ENCODE measurements around the gene SLC13A2.

Gene SLC13A2

DNA sequence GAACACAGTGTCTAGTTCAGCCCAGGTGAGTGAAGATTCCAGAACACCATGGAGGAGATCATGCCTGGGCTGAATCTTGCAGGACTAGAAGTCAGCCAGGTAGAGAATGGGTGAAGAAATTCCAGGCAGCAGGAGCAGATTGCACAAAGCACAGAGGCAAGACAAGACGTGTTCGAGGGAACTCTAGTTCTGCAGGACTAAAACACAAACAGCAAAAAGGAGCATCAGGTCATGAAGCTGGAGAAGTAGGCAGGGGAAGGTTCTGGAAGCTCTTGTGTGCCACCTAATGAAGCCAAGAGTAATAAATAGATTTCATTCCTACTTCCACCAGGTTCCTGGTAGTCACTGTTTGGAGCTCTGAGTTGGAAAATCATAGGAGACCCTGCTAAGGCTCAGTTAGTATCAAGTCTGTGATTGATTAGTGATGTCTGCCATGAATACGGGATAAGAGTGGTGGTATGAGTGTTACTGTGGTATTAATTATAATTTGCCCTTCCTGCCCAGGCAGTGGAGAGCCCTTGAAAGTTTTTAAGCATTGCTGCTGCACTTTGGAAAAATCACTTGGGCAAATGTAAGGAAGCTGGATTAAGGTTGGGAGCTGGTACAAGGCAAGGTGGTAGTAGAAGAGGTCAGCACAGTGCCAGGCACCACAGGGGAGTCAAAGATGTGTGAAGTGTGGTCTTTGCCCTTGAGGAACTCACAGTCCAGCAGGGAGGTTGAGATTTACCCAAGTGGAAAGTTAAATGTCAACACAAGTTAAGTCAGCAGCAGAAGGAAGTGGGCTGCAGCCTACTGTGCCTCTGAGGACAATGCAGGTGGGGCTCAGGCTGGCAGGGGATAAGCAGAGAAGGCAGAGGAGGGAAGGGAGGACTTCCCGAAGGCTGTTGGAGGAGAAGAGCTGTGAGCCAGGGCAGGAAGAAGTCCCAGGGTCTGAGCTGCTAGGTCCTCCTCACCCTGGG is 19.2 kb downstream of the SLC13A2 start:
- no peak for DNase-seq (ENCODE audit: low read depth in 2 of 2, low spot score in 1 of 2)

DNA sequence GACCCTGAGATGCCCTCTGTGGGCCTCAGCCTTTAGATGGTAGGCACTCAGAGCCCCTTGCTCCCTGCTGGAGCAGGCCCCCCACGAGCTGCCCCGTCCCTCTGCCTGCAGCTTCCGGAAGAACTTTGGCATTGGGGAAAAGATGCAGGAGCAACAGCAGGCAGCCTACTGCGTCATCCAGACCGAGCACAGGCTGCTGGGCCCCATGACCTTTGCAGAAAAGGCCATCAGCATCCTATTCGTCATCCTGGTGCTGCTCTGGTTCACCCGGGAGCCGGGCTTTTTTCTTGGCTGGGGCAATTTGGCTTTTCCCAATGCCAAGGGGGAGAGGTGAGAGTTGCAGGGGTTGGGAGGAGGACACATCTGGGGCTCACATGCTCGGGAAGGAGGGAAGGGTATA is 20.0 kb downstream of the SLC13A2 start:
- DNase-seq (ENCODE audit: low read depth in 2 of 2, low spot score in 1 of 2), result no peak

DNA sequence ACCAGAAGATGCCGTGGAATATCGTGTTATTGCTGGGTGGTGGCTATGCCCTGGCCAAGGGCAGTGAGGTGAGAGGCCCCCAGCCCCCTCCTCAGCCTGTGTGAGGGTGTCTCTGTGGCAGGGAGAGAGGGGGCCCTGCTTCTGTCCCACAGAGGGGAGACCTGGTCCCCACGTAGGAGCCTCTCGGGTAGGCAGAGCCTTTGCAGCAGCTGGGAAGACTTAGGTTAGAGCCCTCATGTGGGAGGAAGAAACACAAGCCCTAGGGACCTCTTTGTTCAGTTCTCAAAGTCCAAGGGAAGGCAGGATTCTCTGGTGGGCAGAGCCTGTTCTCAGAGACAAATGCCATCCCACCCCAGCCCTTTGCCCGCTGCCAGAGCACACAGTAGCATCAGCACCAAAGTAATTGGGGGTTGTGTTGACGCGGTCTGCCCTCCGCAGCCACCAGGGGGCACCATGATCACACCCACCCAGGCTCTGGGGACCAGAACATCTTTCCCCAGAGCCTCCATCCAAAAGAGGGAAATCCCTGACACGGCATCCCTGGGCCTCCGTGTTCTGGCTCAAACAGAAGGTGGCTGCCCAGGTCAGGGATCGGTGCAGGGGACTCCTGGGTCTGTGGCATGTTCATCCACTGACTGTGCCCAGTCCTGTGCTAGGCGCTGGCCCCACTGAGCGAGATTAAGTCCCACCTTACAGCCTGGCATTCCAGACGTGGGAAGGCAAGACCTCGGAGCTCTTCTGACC is 21.2 kb downstream of the SLC13A2 start:
- DNase-seq (ENCODE audit: low read depth in 2 of 2, low spot score in 1 of 2), result peak; percentile 53 to 68

DNA sequence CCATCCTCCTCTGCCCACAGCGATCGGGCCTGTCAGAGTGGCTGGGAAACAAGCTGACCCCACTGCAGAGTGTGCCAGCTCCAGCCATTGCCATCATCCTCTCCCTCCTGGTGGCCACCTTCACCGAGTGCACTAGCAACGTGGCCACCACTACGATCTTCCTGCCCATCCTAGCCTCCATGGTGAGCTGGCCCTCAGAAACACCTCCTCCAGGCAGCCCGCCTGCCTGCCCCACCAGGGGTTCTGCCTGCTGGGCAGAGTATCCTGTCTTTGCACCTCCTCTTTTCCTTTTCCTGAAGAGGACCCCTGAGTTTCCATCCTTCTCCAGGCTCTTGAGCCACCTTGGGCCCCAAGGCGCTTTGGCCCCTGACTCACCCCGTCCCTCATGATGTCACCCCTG is 22.2 kb downstream of the SLC13A2 start:
- DNase-seq (ENCODE audit: low read depth in 2 of 2, low spot score in 1 of 2), result no peak

DNA sequence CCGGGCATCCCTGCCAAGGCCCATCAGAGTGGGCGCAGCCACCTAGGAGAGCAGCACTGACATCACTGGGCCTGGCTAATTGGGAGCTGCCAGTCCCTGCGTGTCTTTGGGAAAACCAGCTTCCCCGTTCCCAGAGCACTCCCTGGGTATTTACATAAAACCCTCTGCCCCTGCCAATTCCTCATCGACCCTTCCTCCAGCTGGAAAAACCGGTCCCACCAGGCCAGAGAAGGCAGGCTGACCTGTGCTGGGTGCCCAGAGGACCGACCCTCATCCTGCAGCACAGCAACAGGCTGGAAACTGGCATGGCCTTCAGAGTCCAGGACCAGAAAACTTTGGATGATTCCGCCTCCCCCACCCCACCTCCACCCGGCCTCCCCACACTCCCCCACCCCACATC is 24.5 kb downstream of the SLC13A2 start:
- DNase-seq (ENCODE audit: low read depth in 2 of 2, low spot score in 1 of 2), result no peak

DNA sequence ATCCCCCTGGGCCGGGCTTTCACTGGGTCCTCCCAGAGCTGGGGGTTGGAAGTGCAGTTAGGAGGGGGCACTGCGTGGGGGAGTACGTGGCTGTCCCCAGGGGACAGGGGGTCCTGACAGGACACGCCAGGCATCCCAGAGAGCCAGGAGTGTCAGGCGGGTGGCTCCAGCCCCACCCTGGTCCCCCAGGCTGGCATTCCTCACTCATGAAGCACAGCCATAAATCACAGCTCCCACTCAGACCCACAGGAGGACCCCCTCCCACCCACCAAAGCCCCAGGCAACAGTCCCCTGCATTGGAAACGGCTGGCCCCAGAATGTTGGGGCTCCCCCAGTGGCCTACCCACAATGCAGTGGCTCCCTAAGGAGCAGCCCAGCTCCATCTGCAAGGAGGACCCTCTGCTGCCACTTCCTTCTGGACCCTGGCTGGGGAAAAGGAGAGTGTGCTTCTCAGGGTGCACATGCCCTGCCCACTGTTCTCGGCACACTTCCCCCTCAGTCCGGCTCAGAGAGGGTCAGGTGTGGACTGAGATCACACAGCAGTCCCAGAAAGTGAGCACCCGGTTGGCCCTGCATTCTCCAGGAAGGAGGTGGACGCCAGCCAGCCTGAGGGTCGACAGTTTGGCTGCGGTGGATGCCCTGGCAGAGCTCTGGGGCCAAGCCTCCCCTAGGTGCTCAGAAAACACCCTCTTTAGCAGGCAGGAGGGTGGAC is 25.4 kb downstream of the SLC13A2 start:
- no peak for DNase-seq (ENCODE audit: low read depth in 2 of 2, low spot score in 1 of 2)

DNA sequence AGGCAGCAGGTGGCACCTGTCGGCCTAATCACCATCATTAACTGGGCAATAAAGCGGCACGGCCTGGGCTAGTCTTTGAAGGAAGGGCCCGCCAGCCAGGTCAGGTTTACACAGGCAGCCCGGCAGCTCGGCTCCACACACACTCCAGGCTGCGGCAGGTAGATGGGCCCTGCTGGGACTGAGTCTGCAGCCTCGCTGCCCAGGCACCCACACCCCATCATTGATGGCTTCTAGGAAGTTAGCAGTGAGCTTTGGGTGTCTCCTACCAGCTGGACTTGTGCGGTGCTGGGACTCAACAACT is 25.9 kb downstream of the SLC13A2 start:
- no peak for DNase-seq (ENCODE audit: low read depth in 2 of 2, low spot score in 1 of 2)

DNA sequence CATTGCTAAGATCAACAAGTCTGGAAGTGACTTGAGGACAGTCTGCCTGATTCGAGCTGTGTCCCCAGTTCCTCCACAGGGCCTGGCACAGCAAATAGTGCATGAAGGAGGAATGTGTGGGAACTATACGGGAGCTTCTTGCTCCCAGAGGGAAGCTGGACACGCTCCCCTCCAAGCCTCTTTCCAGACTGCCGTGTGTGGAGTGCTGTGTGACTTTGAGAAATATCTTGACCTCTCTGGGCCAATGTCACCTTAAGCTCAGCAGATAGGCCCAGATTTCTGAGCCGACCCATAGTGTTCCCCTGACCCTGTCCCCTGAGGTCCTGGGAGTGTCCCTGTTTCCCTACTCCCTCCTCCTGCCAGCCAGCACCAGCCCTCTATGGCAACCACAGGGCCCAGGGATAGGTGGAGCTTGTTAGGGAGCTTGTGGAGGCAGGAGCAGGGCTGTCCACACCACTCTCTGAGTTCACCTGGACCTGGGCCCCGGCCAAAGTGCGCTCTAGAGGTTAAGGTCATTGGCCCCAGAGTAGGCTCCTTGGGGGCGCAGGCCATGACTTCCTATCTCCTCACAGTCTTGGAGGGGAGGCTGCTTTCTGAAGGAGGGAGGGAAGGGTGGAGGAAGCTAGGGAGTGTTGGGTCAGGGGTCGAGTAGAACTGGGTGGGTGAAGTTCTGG is 26.4 kb downstream of the SLC13A2 start:
- no peak for DNase-seq (ENCODE audit: low read depth in 2 of 2, low spot score in 1 of 2)

DNA sequence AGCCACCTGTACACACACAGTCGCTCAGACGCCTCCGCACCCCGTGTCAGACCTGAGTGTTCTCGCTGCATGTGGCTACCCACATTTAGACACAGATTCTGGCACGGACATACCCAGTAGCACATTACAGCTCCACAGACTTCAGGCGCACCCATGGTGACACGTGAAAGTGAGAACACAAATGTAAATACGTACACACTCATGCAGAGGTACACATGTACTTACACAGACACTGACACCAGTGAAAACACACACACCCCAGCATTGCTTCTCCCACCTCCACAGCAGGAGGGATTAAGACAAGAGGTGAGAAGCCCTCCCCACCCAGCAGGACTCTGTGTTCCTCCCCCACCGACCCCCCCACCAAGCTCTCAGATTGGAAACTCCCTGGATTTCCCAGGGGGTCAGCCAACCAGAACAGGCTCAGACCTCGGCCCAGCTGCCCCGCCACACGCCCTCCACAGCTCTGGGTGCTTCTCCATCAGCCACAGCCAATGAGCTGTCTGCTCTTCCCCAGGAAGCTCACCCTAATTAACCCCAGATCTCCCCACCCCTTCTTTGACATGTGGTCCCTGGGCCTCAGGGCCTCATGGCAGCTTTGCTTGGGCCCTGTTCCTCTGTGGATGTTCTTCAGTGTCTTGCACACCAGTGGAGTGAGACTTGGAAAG is 27.4 kb downstream of the SLC13A2 start:
- DNase-seq (ENCODE audit: low read depth in 2 of 2, low spot score in 1 of 2), result no peak

DNA sequence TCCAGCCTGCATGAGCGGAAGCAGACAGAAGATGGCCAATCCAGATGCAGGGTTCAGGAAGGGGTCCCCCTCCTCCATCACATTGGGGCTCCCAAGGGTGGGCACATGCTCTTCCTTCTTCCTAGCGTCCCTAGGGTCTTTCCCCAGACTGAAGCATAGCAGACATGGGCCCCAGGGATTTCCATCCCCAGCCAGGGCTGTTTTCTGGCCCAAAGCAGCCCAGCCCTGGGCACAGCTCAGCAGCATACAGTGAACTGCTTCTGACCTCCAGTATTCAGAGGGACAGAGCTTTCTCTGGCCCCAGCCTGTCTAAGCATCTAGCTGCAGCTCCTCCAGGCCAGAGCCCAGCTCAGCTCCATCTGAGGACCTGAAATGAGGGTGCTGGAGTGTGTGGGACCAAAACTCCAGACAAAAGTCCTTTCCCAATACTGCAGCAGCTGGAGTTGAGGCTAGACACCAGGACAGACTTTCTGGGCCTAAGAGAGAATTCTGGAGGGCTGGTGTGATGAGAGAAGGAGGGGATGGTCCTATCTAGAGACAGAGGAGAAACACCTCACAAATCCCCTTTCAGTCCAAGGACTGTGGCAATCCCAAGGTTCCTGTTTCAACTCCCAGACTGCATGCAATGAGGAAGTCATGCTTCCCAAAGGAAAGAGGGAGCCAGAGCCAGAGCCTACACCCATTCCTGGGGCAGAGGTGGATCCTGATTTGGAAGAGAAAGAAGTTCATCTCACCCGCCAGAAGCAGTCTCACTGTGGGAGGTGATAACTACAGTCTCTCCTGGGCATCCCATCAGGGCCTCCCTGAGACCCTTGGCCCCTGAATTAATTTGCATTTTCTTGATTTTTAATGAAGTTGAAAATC is 28.2 kb downstream of the SLC13A2 start:
- DNase-seq (ENCODE audit: low read depth in 2 of 2, low spot score in 1 of 2), result no peak

DNA sequence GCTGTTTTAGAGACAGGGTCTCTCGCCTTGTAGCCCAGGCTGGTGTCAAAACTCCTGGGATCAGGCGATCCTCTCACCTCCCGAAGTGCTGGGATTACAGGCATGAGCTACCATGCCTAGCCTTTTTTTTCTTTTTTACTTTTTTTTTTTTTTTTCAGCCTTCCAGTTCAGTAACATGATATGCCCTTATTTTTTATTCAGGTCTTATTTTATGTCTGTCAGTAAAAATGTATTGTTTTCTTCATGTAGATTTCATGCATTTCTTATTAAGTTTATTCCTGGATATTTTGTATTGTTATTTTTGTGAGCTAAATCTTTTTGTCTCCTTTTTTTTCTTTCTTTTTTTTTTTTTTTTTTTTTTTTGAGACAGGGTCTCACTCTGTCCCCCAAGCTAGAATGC is 30.0 kb downstream of the SLC13A2 start:
- no peak for DNase-seq (ENCODE audit: low read depth in 2 of 2, low spot score in 1 of 2)

DNA sequence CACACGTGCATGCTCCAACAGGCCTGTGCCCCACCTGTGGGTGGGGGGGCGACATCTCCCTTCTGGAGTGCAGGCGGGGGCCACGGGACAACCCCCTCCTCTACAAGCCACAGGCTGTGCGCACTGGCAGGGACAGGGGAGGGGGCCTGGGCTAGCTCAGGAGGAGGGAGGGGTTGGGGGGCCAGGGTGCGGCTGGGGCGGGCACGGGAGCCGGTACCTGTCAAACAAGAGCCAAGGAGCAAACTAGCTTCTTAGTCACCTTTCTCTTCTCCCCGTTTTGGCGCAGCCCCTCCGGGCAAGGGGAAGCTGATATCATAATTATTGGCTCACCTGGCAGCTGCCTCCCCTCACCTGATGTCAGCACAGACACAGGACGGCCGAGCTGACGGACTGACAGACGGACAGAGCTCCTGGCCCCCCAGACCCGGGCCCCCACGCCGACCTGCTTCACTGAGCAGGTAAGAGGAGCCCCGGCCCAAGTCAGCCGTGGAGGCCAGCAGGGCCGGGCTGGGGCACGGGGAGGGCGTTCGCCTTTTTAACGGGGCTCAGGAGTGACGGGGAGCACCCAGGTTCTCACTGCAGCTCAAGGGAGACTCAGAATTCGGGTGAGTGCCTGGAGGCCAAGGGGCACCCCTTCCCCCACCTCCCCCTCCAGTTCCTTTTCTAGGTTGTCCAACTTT is 32.7 kb downstream of the SLC13A2 start, which contains the start of gene FOXN1:
TSS of gene FOXN1 (plus strand) at position 363 of the 680 bp plus-strand sequence. CDS start 17,622 bp downstream, outside the sequence.
- no peak for DNase-seq (ENCODE audit: low read depth in 2 of 2, low spot score in 1 of 2)

DNA sequence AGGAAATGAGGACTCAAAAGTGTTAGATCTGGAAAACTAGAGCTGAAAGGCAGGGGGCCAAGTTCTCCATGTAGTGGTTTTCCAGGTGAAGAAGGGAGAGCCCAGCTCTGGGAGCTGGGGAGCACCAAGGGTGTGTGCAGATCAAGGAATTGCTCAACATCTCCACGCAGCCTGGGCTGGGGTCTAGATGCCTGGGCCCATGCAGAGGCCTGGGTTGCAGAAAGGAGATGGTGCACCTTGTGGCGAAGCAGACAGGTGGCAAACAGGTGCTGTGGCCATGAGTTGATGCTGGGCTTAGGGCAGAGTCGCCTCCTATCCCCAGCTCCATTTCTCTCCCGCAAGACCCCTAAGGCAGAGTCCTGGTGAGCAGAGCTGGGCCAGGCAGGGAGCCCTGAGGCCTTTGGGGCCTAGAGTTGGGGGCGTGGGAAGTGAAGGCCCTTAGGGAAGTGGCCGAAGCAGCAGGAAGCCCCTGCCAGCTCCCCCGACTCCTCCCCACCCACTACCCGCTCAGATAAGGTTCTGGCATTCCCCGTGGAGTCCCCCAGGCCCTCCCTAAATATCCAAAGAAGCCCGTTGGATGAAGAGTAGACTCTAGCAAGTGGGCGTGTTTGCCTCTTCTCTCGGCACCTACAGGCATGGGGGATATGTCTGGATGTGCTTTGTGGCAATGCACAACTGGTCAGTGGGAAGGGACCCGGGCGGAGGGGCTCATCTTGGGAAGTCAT is 33.5 kb downstream of the SLC13A2 start:
- DNase-seq (ENCODE audit: low read depth in 2 of 2, low spot score in 1 of 2), result no peak

DNA sequence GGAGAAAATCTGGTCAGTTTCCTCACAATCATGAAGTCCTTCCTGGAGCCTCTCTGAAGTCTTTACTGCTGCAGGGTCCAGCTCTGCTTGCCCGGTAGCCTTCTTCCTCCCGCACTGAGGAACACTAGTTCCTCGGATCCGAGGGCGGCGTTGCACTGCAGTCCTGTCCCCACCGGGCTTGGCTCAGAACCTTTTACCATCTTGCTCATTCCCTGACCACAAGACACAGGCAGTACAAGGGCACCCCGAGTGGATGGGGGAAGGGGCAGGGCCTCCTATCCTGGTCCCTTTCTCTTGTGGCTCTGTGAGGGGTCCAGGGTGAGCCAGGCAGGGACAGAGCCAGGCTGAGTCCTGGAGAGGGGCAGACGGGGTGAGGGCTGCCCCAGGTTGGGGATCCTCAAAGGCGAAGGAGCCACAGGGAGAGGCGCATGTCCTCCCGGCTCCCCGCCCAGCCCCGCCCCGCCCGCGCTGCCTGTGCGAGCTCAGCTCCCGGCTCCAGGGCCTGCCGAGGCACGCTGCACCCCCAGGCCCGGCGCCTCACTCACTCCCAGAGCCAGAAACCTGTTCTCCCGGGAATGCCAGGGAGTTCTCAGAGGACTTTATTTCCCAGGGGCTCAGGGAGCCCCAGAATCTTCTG is 34.2 kb downstream of the SLC13A2 start:
- DNase-seq (ENCODE audit: low read depth in 2 of 2, low spot score in 1 of 2), result no peak

DNA sequence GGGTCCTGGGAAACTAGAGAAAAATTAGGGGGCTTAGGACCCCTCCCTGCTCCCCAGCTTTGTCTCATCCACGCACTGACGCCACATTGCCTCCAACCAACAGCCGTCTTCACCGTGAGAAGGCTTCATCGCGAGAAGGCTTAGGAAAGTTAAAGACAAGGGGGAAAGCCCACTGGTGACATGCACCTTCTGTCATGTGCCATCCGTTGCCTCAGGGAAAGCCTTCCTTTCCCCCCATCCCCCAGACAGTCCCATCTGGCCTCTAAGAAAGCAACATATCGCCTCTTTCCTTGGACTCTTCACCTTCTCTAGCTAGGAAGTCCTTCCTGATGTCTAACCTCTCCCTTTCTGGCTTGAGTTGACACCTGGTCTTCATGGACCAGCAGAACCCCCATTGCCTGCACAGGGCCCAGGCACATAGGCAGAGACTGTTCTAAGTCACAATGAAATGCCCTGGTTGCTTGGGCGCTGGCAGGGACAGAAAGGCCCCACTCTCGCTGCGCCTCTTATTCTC is 34.8 kb downstream of the SLC13A2 start:
- no peak for DNase-seq (ENCODE audit: low read depth in 2 of 2, low spot score in 1 of 2)

DNA sequence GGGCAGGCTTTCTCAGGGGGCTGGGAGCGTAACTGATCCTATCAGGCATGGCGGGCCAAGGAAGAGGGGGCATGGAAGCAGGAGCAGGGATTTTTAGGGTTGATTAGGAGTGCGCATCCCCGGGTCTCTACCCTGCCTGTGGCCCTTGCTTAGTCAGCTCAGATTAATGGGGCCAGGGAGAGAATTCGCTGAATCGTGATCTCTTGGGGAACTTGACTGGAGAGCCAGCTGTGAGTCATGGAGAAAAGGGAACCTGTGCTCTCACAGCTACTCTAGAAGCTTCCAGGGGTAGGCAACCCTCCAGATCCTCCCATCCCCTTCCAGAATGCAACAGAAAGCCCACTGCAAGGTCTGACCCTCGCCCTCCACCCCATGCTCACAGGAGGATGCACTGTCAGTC is 36.3 kb downstream of the SLC13A2 start:
- no peak for DNase-seq (ENCODE audit: low read depth in 2 of 2, low spot score in 1 of 2)

DNA sequence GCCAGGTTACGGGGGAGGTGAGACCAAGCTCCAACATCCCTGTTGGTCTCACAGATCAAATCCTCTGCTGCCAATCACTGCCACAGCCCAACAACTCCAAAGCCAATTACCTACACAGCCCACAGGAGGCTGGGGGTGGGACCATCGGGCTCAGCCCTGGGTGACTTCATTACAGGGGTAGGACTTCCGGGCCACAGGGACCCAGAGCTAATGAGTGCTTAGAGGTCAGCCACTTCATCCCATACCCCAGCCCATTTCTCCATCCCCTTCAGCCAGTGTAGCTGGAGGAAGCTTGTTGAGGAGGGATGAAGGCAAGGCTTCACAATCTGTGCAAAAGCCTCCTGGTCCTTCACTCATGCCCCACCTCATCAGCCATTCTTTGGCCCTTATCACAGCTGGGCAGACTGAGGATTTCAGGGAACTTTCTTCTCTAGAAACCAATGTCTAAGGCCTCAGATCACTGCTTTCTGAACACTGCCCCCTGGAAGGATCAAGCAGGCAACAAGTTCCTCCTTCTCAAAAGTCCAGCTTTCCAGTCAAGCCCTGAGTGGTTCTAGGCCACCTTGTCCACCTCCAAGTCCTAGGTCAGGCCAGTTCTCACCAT is 38.5 kb downstream of the SLC13A2 start:
- no peak for DNase-seq (ENCODE audit: low read depth in 2 of 2, low spot score in 1 of 2)

All from stimulated activated CD8-positive, alpha-beta memory T cell treated with anti-CD3 and anti-CD28 coated beads, Interleukin-4, amount 100 ng/mL, for 1 hour (primary cell).